Measurements from ENCODE around the gene RAB44. TPM values are rescaled to one million over a fixed set of nuclear protein-coding genes. Genes with fewer than 3 reads are reported as not detected.

RAB44 gene
- total RNA-seq, 1 donor from 2014 or later, result not detected

DNA sequence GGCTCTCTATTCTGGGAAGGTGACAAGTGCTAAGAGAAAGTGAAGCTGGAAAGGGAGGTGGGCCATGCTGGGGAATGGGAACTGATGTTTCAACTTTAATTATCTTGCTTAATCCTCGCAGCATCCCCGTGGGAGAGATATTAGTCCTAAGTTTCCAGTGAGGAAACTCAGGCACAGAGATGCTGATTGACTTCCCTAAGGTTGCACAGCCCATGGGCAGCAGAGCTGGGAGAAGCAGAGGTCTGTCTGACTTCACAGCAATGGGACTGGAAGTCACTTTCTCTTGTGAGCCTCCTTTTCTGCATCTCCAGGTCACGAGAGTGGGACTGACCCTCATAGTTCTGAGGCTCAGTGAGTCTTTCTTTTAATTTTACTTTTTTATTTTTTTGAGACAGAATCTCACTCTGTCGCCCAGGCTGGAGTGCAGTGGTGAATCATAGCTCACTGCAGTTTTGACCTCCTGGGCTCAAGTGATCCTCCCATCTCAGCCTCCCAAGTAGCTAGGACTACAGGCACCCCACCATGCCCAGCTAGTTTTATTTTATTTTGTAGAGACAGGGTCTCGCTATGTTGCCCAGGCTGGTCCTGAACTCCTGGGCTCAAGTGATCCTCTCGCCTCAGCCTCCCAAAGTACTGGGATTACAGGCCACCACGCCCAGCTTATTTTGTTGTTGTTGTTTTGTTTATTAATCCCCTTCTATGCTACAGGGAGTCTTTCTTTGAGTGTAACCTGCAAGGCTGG lies 2.6 kb downstream of the RAB44 start:
- H3K36me3 ChIP-seq (ENCODE audit: control insufficient read depth, insufficient read depth, low read length), result no peaks in the 10 kb centered on the region
- H3K27me3 ChIP-seq (ENCODE audit: control insufficient read depth, insufficient read depth, low read length), result no peaks in the 10 kb centered on the region
- TF ChIP-seq, protein P1, sequence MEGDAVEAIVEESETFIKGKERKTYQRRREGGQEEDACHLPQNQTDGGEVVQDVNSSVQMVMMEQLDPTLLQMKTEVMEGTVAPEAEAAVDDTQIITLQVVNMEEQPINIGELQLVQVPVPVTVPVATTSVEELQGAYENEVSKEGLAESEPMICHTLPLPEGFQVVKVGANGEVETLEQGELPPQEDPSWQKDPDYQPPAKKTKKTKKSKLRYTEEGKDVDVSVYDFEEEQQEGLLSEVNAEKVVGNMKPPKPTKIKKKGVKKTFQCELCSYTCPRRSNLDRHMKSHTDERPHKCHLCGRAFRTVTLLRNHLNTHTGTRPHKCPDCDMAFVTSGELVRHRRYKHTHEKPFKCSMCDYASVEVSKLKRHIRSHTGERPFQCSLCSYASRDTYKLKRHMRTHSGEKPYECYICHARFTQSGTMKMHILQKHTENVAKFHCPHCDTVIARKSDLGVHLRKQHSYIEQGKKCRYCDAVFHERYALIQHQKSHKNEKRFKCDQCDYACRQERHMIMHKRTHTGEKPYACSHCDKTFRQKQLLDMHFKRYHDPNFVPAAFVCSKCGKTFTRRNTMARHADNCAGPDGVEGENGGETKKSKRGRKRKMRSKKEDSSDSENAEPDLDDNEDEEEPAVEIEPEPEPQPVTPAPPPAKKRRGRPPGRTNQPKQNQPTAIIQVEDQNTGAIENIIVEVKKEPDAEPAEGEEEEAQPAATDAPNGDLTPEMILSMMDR (IDR thresholded peaks at IDR 0.05; ENCODE audit: insufficient read depth, low read length, poor library complexity, severe bottlenecking), result no peak
- DNase-seq (ENCODE audit: low read depth), result no peak
- H3K4me3 ChIP-seq (ENCODE audit: low read depth, low read length), result no peak overlapping the region

GRCh38 chr6:36700831-36701230 lies 3.2 kb downstream of the RAB44 start:
- TF ChIP-seq, protein P1 (IDR thresholded peaks at IDR 0.05; ENCODE audit: insufficient read depth, low read length, poor library complexity, severe bottlenecking), result no peak
- H3K4me3 ChIP-seq (ENCODE audit: low read depth, low read length), result no peak overlapping the region

DNA sequence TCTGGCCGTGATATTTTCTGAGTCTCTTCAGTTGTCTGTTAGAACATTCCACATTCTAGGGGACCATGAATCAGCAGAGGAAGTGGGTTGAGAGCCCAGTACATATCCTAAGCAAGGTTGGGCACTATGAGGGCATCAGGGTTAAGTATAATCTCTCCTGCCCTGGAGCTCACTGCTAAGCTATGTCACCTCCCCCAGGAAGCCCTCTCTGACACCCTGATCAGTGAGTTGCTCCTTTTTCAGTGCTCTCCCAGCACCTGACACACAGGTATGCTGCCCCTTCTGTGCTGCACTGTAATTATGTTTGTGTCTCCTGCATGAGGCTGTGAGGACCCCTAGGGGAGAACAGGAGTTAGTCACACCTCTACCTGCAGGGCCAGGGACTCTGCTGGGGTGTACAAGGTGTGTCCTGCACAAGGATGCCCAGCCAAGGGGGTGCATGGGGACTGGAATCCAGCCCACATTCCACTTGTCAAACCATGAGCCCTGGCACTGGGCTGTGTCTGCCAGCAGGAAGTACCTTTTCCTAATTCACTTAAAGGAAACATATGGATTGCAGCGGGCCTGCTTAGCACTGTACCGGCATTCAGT lies 3.9 kb downstream of the RAB44 start:
- H3K36me3 ChIP-seq (ENCODE audit: control insufficient read depth, insufficient read depth, low read length), result no peaks in the 10 kb centered on the region
- DNase-seq (ENCODE audit: low read depth), result no peak
- TF ChIP-seq, protein P1 (IDR thresholded peaks at IDR 0.05; ENCODE audit: insufficient read depth, low read length, poor library complexity, severe bottlenecking), result peak; percentile 23
- no peaks in the 10 kb centered on the region for H3K27me3 ChIP-seq (ENCODE audit: control insufficient read depth, insufficient read depth, low read length)
- H3K4me3 ChIP-seq (ENCODE audit: low read depth, low read length), result no peak overlapping the region

More at GRCh38 chr6:36700831-36701230, 3.2 kb downstream of the RAB44 start:
- no peaks in the 10 kb centered on the region for H3K36me3 ChIP-seq (ENCODE audit: control insufficient read depth, insufficient read depth, low read length)
- DNase-seq (ENCODE audit: low read depth), result no peak
- no peaks in the 10 kb centered on the region for H3K27me3 ChIP-seq (ENCODE audit: control insufficient read depth, insufficient read depth, low read length)

- Histone ChIP-seq H3K27me3 (ENCODE audit: control insufficient read depth, insufficient read depth, low read length) (no peaks in the 10 kb centered on the region), H3K36me3 (ENCODE audit: control insufficient read depth, insufficient read depth, low read length) (no peaks in the 10 kb centered on the region), H3K4me3 (ENCODE audit: low read depth, low read length) (no peak overlapping the region)
- TF ChIP-seq, protein P1 (IDR thresholded peaks at IDR 0.05; ENCODE audit: insufficient read depth, low read length, poor library complexity, severe bottlenecking), result no peak
- no peak for DNase-seq (ENCODE audit: low read depth)
Measured at GRCh38 chr6:36702656-36703055, 5.0 kb downstream of the RAB44 start.

- no peak overlapping the region for H3K4me3 ChIP-seq (ENCODE audit: low read depth, low read length)
- H3K27me3 ChIP-seq (ENCODE audit: control insufficient read depth, insufficient read depth, low read length), result no peaks in the 10 kb centered on the region
- TF ChIP-seq, protein P1 (IDR thresholded peaks at IDR 0.05; ENCODE audit: insufficient read depth, low read length, poor library complexity, severe bottlenecking), result no peak
- DNase-seq (ENCODE audit: low read depth), result no peak
- H3K36me3 ChIP-seq (ENCODE audit: control insufficient read depth, insufficient read depth, low read length), result no peaks in the 10 kb centered on the region
Measured at GRCh38 chr6:36703081-36703606, 5.5 kb downstream of the RAB44 start.
